ENCODE measurements around the gene NUCB1.
"Not testable (repeated sequence)": the region's sequence is repeated elsewhere in the genome, so short reads cannot be mapped to it uniquely, and the experiment has no call there.

Gene NUCB1

DNA sequence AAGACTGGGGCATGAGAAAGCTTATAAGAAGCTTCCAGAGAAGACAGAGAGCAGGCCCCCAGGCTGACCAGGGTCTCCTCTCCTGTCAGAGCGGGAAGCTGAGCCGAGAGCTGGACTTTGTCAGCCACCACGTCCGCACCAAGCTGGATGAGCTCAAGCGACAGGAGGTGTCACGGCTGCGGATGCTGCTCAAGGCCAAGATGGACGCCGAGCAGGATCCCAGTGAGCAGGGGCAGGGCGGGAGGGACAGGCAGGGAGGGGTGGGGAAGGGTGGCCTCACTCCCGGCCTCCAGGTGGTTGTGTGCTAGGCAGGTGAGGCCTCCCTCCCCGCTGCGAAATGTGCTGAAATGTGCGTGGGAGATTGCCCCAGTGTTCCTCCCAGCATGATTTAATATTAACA, 5.6 kb downstream of the NUCB1 start:
- DNase-seq (ENCODE audit: extremely low read depth in 1 of 2, low read depth in 1 of 2) = no peak

GRCh38 chr19:48906324-48906723, 6.2 kb downstream of the NUCB1 start:
- no peak for DNase-seq (ENCODE audit: extremely low read depth in 1 of 2, low read depth in 1 of 2)

DNA sequence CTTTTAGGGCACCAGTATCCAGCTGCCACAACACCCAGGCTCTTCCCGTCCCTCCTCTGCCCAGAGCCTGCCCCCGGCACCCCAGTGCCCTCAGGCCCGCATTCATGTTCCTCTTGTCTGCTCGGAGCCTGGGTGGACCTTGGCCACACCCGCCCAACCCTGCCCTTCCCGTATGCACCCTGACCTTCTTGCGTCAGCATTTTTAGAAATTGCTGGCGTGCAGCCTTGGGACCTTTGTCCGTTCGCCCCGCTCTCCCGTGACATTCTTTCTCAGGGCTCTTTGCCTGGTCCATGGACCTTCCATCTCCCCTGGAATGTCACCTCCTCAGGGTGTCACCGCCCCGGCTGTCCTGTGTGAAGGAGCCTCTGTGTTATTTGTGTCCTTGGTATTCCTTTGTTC, 7.6 kb downstream of the NUCB1 start:
- DNase-seq (ENCODE audit: extremely low read depth in 1 of 2, low read depth in 1 of 2) = no peak

DNA sequence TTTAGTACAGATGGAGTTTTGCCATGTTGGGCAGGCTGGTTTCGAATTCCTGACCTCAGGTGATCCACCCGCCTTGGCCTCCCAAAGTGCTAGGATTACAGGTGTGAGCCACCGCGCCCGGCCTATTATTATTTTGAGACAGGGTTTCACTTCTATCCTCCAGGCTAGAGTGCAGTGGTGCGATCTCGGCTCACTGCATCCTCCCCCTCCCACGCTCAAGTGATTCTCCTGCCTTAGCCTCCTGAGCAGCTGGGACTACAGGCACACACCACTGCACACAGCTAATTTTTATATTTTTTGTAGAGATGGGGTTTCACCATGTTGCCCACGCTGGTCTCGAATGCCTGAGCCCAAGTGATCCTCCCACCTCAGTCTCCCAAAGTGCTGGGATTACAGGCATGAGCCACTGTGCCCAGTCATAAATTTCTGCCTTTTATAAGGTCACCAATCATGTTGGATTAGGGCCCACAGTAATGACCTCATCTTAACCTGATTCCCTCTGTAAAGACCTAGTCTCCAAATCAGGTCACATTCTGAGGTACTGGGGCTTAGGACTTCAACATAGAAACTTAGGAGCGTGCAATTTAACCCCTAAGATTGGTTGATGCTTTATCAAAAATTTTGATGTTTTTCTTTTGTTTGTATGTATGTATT, 9.4 kb downstream of the NUCB1 start:
- DNase-seq (ENCODE audit: extremely low read depth in 1 of 2, low read depth in 1 of 2) = not testable (repeated sequence)

- no peak for DNase-seq (ENCODE audit: extremely low read depth in 1 of 2, low read depth in 1 of 2)
Measured at GRCh38 chr19:48910803-48911202, 10.7 kb downstream of the NUCB1 start.

DNA sequence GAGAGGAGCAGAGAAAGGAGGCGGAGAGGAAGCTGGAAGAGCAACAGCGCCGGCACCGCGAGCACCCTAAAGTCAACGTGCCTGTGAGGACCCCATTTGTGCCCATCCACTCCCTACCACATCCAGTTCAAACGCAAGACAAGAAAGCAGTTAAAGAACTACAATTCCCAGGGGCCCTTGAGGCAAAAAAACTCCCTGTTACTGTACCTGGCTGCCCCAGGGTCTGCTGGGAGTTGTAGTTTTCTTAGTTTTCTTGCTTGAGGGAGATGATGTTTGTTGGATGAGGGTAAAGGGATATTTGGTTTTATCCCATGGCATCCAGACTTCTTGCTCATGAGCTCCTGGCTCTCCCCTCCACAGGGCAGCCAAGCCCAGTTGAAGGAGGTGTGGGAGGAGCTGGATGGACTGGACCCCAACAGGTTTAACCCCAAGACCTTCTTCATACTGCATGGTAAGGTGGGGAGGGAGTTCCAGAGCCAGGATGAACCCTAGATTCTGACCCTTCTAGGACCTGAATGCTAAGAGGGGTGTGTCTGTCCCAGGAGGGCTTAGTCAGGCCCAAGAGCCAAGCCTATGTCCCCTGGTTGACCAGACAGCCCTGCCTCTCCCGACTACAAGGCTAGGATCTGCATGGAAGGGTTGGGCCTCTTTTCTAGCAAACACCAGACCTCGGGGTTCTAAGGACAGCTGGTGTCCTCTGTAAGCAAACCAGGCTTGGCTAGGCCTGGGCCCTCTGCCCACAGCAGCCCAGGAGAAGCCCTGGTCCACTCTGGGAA, 13.2 kb downstream of the NUCB1 start:
- DNase-seq (ENCODE audit: extremely low read depth in 1 of 2, low read depth in 1 of 2) = no peak

GRCh38 chr19:48914181-48914580, 14.1 kb downstream of the NUCB1 start:
- DNase-seq (ENCODE audit: extremely low read depth in 1 of 2, low read depth in 1 of 2) = no peak

DNA sequence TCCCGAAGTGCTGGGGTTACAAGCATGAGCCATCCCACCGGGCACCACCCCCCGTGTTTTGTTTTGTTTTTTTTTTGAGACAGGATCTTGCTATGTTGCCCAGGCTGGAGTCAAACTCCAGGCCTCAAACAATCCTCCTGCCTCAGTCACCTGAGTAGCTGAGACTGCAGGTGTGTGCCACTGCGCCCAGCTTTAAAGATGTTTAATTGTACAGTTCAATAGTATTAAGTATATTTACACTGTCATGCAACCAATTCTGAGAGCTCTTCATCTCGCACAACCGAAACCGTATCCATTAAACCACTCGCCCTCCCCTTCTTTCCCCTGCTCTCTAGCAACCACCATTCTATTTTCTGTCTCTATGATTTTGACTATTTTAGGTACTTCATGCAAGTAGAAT, 15.6 kb downstream of the NUCB1 start:
- DNase-seq (ENCODE audit: extremely low read depth in 1 of 2, low read depth in 1 of 2) = no peak

- DNase-seq (ENCODE audit: extremely low read depth in 1 of 2, low read depth in 1 of 2) = no peak
Measured at GRCh38 chr19:48918071-48918470, 18.0 kb downstream of the NUCB1 start.

GRCh38 chr19:48918801-48919247, 18.7 kb downstream of the NUCB1 start:
- no peak for DNase-seq (ENCODE audit: extremely low read depth in 1 of 2, low read depth in 1 of 2)

- not testable (repeated sequence) for DNase-seq (ENCODE audit: extremely low read depth in 1 of 2, low read depth in 1 of 2)
Measured at GRCh38 chr19:48919271-48919670, 19.2 kb downstream of the NUCB1 start.

DNA sequence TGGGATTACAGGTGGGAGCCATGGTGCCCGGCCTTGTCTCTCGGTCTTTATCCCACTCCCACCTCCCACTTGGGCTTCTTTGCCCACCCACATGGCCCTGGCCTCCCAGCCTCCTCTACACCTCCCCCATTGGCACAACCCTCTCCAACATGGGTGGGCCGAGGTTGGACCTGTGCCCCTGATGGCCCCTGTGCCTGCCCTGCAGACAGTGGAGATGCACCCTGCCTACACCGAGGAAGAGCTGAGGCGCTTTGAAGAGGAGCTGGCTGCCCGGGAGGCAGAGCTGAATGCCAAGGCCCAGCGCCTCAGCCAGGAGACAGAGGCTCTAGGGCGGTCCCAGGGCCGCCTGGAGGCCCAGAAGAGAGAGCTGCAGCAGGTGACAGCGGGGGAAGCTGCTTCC, 20.8 kb downstream of the NUCB1 start:
- no peak for DNase-seq (ENCODE audit: extremely low read depth in 1 of 2, low read depth in 1 of 2)

GRCh38 chr19:48921721-48922500, 21.8 kb downstream of the NUCB1 start:
- no peak for DNase-seq (ENCODE audit: extremely low read depth in 1 of 2, low read depth in 1 of 2)

DNA sequence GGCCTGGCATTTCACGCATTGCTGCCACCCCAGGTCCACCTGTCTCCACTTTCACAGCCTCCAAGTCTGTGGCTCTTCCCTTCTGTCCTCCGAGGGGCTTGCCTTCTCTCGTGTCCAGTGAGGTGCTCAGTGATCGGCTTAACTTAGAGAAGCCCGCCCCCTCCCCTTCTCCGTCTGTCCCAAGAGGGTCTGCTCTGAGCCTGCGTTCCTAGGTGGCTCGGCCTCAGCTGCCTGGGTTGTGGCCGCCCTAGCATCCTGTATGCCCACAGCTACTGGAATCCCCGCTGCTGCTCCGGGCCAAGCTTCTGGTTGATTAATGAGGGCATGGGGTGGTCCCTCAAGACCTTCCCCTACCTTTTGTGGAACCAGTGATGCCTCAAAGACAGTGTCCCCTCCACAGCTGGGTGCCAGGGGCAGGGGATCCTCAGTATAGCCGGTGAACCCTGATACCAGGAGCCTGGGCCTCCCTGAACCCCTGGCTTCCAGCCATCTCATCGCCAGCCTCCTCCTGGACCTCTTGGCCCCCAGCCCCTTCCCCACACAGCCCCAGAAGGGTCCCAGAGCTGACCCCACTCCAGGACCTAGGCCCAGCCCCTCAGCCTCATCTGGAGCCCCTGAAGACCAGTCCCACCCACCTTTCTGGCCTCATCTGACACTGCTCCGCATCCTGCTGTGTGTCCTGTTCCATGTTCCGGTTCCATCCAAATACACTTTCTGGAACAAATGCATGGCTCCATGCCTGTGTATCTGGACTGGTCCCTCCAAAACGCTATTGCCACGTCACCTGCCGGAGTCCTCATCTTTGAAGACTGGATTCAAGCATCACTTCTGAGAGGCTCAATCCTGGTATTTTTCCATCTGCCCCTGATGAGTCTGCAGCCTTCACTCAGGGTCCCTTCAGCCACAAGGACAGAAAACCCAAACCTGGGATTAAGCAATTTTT, 22.7 kb downstream of the NUCB1 start:
- no peak for DNase-seq (ENCODE audit: extremely low read depth in 1 of 2, low read depth in 1 of 2)

DNA sequence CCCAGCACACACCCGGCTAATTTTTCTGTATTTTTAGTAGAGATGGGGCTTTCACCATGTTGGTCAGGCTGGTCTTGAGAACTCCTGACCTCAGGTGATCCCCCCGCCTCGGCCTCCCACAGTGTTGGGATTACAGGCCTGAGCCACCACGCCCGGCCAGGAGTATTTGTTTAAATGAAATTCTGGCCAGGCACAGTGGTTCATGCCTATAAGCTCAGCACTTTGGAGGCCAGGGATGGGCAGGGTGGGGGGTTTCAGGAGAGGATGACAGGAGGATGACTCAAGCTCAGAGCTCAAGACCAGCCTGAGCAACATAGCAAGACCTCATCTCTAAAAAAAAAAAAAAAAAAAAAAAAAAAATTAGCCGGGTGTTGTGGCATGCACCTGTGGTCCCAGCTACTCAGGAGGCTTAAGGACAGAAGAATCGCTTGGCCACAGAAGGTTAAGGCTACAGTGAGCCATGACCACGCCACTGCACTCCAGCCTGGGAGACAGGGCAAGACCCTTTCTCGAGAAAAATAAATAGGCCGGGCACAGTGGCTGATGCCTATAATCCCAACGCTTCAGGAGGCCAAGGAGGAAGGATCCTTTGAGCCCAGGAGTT, 25.2 kb downstream of the NUCB1 start:
- DNase-seq (ENCODE audit: extremely low read depth in 1 of 2, low read depth in 1 of 2) = no peak

- not testable (repeated sequence) for DNase-seq (ENCODE audit: extremely low read depth in 1 of 2, low read depth in 1 of 2)
Measured at GRCh38 chr19:48925890-48926289, 25.8 kb downstream of the NUCB1 start.

DNA sequence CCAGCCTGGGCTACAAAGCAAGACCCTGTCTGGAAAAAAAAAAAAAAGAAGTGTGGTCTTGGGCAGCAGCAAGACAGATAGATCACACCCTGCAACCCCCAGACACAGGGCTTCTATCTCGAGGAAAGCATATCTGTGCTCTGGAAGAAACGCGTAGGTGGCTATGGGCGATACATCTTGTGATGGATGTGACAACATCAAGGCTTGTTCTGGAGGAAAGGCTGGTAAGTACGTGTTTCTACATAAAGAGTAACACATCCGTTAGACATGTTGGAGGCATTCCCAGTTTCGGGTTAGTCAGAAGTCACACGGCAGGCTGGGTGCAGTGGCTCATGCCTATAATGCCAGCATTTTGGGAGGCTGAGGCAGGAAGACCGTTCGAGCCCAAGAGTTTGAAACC, 26.8 kb downstream of the NUCB1 start:
- no peak for DNase-seq (ENCODE audit: extremely low read depth in 1 of 2, low read depth in 1 of 2)

GRCh38 chr19:48927692-48928091, 27.6 kb downstream of the NUCB1 start:
- not testable (repeated sequence) for DNase-seq (ENCODE audit: extremely low read depth in 1 of 2, low read depth in 1 of 2)

- DNase-seq (ENCODE audit: extremely low read depth in 1 of 2, low read depth in 1 of 2) = no peak
Measured at GRCh38 chr19:48928164-48929025, 28.3 kb downstream of the NUCB1 start.

Data from stimulated activated CD8-positive, alpha-beta memory T cell treated with anti-CD3 and anti-CD28 coated beads, Interleukin-7, amount 100 ng/mL, for 48 hours (primary cell).